LHCN-M2 (cell line): ENCODE data around the gene NEK1. TPM values are rescaled to one million over a fixed set of nuclear protein-coding genes. Genes with fewer than 3 reads are reported as not detected.

Experiments used
- DNase-seq: peaks from one replicate; pipeline ENCODE4 v3.0.0-alpha.2; 2012; ENCODE audit warnings: low read depth
- polyA plus RNA-seq: library from polyadenylated mRNA; unstranded; fragments of >200 nt; gene quantifications from one replicate; pipeline ENCODE4 v1.2.1, GENCODE V29; 2012; ENCODE audit warnings: missing spikeins
- total RNA-seq: library from RNA; depleted of rRNA; stranded (reverse); fragments of >200 nt; gene quantifications from 2 replicates; pipeline ENCODE4 v1.2.3, GENCODE V29; 2014; rRNA removed

NEK1 gene, protein sequence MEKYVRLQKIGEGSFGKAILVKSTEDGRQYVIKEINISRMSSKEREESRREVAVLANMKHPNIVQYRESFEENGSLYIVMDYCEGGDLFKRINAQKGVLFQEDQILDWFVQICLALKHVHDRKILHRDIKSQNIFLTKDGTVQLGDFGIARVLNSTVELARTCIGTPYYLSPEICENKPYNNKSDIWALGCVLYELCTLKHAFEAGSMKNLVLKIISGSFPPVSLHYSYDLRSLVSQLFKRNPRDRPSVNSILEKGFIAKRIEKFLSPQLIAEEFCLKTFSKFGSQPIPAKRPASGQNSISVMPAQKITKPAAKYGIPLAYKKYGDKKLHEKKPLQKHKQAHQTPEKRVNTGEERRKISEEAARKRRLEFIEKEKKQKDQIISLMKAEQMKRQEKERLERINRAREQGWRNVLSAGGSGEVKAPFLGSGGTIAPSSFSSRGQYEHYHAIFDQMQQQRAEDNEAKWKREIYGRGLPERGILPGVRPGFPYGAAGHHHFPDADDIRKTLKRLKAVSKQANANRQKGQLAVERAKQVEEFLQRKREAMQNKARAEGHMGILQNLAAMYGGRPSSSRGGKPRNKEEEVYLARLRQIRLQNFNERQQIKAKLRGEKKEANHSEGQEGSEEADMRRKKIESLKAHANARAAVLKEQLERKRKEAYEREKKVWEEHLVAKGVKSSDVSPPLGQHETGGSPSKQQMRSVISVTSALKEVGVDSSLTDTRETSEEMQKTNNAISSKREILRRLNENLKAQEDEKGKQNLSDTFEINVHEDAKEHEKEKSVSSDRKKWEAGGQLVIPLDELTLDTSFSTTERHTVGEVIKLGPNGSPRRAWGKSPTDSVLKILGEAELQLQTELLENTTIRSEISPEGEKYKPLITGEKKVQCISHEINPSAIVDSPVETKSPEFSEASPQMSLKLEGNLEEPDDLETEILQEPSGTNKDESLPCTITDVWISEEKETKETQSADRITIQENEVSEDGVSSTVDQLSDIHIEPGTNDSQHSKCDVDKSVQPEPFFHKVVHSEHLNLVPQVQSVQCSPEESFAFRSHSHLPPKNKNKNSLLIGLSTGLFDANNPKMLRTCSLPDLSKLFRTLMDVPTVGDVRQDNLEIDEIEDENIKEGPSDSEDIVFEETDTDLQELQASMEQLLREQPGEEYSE (N-terminal part only)
- total RNA-seq, result 7.7 and 8.8 TPM in 2 replicates
- polyA plus RNA-seq, result 2.8 TPM

DNA sequence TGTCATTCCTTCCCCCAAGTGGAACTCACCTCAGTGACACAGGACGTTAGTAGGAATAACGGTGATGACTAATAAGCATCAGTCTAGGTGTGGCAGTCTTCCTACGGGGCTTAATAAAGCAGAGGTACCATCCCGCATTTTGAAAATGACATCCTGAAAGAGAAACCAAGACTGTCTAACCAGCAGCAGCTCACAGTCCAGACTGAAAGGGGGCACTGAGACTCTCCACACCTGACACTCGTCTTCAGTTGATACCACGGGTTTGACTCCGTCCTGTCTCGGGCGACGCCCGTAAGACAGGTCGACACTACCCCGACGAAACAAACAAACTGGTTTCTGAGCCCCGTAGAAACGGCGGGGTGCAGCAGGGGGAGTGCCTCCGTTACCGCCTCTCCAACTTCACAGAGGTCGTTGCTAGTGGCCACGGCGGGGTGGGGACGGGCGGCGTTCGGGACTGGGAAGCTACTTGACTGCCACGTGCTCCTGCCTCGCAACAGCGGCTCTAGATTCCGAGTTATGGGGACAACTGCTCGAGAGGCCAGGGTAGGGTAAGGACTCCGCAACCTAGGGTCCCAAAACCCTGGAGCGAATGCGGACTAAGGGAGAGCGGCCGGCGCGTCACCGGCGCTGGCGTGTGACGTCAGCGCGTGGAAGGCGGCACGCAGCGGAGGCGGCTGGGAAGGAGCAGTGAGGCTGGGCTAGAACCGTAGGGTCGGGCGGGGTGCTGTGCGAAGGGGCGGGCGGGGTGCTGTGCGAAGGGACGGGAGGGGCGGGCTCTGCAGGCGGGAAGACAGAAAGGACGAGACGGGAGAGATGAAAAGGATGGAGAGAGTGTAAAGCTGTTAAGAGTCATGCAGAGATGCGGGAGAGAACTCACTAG is at the start of gene NEK1:
Gene NEK1 (minus strand): TSS at position 593 of the 880 bp plus-strand sequence. CDS start 9,953 bp downstream, outside the sequence.
- peak; percentile 89 for DNase-seq

DNA sequence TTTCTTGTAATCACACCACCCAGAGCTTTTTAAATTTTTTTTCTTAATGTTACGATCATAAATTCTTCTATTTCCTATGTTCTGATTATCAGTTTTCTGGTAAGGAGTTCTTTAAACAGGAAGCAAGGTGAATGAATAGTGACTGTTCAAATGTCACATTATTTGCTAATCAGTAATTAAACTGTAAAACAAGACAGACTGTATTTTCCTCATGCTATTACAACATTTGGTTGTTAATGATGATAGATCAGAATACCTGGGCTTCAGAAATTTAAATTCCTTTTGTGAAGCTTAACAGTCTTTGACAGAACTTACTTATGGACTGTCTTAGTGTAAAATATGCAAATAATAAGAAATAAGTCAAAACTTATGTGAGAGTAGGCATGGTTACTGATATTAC is 49.4 kb upstream of the NEK1 start:
- no peak for DNase-seq

DNA sequence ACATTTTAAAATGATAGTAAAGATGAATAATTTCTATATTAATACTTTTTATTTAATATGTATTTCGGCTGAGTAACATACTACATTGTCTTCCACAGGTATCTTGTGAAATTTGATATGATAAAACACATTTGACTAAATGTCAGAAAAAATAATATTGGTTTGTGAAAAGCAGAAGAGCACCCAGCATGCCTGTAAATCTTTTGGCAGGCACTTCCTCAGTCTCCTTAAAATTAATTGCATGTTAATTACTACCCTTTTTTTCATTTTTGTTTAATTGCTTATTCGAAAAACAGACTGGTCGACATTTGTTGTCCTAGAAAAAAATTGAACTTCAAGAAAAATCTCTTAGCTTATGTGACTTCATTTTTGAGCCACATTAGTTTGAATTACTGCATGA is 48.5 kb upstream of the NEK1 start:
- DNase-seq, result no peak

DNA sequence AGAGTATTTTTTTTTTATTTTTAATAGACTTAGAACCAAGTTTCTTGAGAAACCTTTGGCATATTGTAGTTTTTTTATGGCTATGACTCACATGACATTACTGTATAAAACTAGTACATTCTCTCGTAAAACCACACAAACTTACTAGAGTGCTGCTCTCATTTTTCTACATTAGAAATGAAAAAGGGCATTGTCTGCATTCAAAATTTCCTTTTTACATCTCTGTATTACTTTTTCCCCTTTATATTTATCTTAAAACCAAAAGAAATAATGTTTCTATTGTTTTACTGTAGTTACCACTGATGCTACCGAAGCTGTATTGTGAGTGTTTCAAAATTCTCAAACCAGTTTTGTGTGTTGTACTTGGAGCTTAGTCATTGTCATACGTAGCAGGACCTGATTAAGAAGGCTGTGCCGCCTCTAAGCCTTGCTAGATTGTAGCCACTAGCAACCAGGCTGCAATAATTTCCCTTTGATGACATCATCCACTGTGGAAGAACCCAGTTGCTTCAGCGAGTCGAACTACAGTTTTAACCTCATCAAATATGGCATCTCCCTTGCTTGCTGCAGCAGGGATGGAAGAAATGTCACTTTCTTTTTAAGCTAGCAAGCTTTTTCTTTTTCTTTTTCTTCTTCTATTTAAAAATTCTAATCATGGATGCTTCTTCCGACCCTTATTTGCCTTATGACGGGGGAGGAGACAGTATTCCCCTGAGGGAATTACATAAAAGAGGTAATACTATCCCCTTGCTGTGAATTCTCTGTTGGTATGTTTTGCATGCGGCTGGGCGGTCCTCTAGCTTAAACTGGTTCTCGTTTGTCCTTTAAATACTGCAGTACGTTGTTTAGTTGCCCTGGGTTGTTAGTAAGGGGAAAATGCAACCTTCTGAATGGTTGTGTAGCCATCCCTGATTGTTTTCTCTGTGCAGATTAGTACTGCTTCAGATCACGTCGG is 47.6 kb upstream of the NEK1 start:
- peak; percentile 97 for DNase-seq

DNA sequence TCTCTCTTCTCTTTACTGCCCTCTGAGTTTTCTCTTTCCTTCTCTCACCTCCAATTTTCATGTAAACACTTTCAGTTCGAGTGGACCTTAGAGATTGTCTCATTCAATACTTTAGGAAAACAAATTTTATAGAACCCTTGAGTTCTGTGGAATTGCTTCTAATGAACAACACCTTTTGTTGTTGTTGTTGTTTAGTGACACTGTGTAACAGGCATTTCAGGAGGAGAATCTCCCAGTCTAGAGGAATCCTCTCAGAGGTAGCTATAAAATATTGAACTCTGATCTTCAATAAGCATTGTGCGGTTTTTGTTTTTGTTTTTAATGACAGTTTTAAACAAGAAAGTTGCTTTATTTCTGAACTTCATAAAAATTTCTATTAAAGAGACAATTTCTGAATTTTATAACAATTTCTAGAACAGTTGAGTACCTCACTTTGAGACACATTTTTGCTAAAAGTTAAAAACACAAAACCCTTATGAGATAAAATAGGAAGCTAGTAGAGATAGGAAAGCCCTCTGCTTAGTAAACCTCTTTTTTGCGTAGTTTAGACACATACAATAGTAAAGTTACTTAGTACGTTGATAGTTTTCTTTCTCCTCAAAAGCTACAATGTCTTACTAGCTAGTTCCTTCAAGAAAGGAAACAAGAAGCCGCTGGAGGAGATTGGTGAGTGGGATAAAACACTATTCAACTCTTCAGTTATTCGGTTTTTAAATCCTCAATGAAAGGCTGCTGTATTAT is 46.8 kb upstream of the NEK1 start:
- no peak for DNase-seq

DNA sequence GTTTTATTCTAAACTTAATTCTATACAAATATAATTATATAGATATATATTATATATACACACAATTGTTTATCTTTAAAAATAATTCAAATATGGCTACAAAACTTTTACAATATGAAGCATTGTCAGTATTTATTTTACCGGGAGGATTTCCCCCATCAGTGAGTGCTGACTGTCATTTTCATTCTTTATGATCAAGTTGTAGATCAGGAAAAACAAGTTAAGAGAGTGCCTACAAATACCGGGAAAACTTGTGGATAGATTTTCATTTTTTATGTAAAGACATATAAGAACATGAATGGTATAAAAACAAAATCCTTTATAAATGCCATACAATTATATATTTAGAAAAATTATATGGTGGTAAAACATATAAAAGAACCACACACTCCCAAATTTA is 45.8 kb upstream of the NEK1 start:
- DNase-seq, result no peak

DNA sequence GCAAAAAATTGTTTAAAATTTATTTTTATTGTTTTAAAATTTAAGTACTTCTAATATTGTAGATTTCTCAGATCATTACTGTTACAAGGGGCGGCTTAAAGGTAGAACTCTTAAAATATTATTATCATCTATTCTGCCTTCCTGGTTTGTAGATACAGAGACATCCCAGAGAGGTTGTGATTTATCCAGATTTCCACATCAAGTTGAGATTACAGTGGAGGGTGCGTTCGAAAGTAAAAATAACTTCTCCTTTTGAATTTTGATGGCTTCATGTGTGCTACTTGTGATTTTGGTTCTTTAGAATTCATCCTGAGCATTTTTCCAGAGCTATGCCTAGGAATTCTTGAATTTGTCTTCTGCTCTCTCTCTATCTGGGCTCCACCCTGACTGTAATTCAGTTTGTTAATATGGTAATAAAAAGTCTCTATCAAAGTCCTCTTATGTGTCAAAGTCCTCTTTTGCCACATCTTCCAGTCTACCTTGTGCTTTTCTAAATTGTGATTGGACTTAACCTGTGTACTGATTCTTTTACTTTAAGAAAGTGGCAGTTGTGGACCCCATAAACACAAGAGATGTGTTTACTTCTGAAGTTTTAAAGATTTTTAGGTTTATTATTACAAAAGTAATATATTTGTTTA is 45.2 kb upstream of the NEK1 start:
- no peak for DNase-seq

DNA sequence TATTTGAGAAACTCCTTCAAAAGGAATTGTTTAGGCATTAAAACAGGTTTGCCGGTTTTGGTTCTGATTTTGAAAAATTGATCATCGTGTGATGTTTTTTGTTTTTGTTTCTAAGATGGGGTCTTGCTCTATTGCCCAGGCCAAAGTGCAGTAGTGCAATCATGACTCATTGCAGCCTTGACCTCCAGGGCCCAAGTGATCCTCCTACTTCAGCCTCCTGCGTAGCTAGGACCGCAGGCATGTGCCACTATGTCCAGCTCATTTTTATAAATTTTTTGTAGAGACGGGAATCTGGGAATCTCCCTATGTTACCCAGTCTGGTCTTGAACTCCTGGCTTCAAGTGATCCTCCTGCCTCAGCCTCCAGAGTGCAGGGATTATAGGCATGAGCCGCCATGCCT is 43.0 kb upstream of the NEK1 start:
- no peak for DNase-seq

DNA sequence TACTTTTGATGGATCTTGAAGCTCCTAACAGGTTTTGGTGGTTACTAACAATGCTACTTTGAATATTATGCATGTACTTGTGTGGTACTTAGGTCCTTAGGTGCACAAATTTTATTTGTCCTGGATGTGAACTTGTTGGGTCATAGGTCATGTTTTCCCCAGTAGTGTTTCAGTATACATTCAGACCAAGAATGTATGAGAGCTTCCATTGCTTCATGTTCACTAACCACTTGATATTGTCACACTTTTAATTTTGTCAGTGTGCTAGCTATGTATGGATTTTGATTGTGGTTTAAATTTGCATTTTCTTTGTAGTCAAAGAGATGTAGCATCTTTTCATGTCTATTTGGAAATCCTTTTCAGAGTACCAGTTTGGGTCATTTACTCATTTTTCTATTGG is 40.2 kb upstream of the NEK1 start:
- no peak for DNase-seq

DNA sequence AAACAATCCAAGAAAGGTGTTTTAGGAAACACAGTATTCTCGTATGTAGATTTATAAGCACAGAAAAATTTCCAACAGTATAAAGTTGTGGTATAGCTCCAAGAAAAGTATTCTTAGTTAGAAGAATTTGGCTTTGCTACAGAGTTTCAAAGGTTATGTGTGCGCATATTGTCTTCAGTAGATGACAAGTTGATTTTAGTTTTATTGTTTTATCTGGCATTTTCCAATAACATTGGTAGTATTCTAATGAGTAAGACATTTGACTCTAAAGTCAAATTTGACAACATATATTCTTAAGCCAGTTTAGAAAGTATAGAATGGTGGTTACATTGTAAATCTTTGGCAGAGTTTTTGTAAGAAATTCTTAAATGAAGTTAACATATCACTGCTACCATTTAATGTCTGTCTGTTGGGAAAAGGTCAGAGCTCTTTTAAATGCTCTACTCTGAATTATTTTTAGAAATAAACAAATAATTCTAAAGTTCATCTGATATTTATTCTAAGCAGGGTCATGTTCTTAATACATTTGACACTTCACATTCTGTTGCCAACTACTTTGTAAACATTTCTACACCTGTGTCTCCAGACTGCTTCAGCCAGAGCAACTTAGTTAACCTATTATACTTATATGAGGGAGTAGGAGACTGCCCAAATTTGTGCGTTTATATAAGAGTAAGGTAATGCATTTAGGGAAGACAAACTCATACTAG is 38.0 kb upstream of the NEK1 start:
- no peak for DNase-seq

DNA sequence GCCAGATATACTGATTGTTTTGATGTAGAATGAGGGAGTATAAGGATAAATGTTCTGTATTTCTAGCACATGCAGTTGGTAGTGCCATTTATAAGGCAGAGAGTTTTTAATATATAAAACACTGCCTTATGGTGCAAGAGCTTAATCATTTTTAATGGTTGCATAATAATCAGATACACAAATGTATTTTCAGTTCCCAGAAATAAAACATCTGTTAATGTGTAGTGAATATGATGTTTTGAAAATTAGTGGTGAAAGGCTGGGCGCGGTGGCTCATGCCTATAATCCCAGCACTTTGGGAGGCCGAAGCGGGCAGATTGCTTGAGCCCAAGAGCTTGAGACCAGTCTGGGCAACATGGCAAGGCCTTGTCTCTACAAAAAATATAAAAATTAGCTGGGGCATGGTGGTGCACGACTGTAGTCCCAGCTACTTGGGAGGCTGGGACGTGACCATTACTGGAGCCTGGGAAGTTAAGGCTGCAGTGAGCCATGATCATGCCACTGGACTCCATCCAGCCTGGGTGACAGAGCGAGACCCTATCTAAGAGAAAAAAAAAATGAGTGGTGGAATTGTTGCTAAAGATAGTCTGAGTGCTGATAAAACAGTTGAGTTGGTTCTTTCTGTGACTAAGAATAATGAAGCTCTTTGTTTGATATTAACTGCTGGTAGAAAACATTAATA is 37.3 kb upstream of the NEK1 start:
- DNase-seq, result no peak

DNA sequence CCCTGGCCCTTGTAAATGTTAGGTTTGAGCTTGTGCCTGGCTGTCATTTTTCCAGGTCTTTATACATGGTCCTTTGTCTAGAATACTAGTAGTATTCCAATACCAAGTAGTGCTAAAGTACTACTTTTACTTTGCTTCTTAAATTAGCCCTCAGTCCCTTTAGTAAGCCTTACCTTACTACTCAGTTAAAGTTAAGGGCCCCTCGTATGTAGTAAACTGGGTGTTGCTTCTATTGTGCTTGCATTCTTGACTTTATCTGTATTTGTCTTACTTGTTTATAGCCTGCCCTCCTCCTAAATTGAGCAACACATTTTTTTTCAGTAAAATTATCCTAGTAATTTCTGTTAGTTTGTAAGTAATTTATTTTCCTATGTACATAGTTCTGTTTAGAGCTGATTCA is 33.2 kb upstream of the NEK1 start:
- DNase-seq, result no peak

DNA sequence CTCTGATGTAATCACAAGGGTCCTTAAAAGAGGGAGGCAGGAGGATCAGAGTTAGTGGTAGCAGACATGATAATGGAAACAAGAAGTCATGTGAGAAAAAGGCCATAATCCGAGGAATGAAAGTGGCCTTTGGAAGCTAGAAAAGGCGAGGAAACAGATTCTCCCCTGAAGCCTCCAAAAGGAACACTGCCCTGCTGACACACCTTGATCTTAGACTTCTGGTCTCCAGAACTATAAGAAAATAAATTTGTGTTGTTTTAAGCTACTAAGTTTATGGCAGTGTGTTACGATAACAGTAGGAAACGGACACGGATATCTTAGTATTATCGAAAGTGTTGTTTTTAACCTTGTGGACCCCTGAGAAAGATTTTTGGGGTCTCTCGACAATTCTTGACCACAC is 32.4 kb upstream of the NEK1 start:
- no peak for DNase-seq

DNA sequence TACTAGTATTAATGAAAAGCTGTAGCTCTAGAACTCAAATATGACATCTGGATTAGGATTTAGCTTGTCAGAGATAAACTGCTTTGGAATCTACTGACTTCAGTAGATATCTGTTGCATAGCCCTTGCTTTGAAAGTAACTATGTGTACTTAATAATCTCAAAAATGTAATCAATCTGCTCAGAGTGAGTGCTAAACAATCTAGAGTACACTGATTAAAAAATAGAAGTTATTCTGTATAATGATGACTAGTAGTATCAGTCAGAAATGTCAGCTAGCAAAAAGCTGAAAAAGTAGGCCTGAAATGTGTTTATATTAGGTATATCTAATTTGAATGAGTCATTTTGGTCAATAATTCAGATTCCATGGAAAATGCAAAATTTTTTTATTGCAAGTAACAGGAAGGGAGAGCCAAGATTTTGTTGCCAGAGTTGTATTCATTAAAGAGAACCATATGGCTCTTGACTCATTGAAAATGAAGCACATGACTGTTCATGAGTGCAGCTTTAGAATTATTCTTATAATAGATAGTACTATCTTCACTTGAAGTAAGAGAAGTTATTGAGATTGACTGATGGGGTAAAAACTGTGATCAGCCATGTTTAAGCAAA is 28.0 kb upstream of the NEK1 start:
- DNase-seq, result peak; percentile 27

DNA sequence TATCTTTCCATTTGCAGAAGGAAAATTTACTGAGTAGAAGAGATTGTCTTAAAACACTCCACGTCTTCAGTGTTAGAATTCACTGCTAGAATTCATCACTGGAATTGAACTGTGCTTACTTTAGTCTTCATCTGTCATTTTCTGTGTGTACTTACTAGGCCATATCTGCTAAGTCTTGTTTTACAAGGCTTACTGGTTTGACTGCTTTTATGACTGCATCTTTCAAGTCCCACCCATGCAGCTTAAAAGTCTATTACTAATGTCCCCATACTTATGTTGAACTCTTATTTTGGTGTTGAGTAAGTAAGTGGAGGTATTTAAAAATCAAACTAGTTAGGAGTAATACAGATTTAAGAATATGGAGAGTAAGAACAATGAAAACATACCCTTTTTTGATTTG is 22.6 kb upstream of the NEK1 start:
- no peak for DNase-seq

DNA sequence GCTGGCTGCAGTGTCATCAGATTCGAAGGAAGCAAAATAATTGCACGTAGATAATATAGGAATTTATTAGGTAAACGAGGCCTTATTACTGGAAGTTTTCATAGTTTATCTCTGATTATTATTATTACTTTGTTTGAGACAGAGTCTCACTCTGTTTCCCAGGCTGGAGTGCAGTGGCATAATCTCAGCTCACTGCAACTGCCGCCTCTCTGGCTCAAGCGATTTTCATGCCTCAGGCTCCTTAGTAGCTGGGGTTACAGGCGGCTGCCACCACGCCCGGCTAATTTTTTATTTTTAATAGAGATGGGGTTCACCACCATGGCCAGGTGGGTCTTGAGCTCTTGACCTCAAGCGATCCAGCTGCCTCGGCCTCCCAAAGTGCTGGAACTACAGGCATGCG is 20.5 kb upstream of the NEK1 start:
- DNase-seq, result no peak

DNA sequence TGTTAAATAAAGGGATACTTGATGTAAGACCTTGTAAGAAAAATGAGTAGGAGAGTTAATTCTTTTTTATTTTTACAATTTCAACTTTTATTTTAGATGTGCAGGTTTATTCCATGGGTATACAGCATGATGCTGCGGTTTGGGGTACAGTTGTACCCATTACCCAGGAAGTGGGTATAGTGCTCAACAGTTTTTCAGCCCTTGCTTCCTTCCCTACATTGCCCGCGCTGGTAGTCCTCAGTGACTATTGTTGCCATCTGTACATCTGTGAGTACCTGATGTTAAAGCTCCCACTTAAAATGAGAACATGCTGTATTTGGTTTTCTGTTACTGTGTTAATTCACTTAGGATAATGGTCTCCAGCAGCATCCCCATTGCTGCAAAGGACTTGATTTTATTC is 17.7 kb upstream of the NEK1 start:
- DNase-seq, result no peak
